ENCODE measurements around the gene ANKS3. TPM values are rescaled to one million over a fixed set of nuclear protein-coding genes. Genes with fewer than 3 reads are reported as not detected.

The ANKS3 gene
- 12.4 TPM for polyA plus RNA-seq (2013)

- H3K4me1 ChIP-seq (ENCODE audit: control extremely low read depth in 1 of 4, control insufficient read depth in 4 of 4, insufficient read depth in 4 of 4, low read length in 3 of 4) = peaks cover 3 to 20% (median 14%) of the 10 kb centered on the region in 4 experiments
- DNase-seq = peak; percentile 65 to 84 (median 74)
- H3K36me3 ChIP-seq (ENCODE audit: control insufficient read depth in 4 of 4, insufficient read depth in 4 of 4, low read length in 3 of 4) = peaks cover 0 to 16% (median 4%) of the 10 kb centered on the region in 4 experiments
- CTCF ChIA-PET = interaction anchor here (0.6 to 2.4 kb wide), 9 partner anchors 14 to 220 kb away, joined by 3 to 8 read pairs (median 3); no protein-coding TSS in a partner anchor
- H3K9me3 ChIP-seq (ENCODE audit: control extremely low read depth in 1 of 5, control insufficient read depth in 4 of 5, insufficient read depth in 2 of 5, low read depth in 1 of 5, low read length in 4 of 5) = no peaks in the 10 kb centered on the region
- 0% methylated on average over 63 of the region's 70 CpGs for WGBS (ENCODE audit: insufficient coverage)
- H3K27ac ChIP-seq (ENCODE audit: insufficient read depth in 1 of 2, low read depth in 1 of 2, low read length in 2 of 2, poor library complexity in 1 of 2, severe bottlenecking in 2 of 2) = peak within 1 kb of the TSS; percentile 61 to 81
- peak within 1 kb of the TSS; percentile 67 to 97 (median 94) for H3K4me3 ChIP-seq (ENCODE audit: control insufficient read depth in 1 of 7, extremely low read depth in 1 of 7, insufficient read depth in 4 of 7, low read depth in 2 of 7, low read length in 6 of 7)
- POLR2A ChIA-PET = interaction anchor here (1.2 kb wide), 1 partner anchor 9 kb away, joined by 6 read pairs; no protein-coding TSS in a partner anchor
- H3K27me3 ChIP-seq (replicated peaks in 2 of 5; ENCODE audit: control insufficient read depth in 4 of 5, insufficient read depth in 5 of 5, low read length in 4 of 5) = no peaks in the 10 kb centered on the region
Measured at GRCh38 chr16:4734063-4734729, at the start of gene ANKS3, which contains the start of gene DNAAF8. Gene ANKS3 (minus strand): TSS chr16:4734271. CDS start chr16:4730149, 4,122 bp downstream. Gene DNAAF8 (plus strand): TSS chr16:4734537. CDS start chr16:4736515, 1,978 bp downstream.

GRCh38 chr16:4783251-4783950 is 49.3 kb upstream of the ANKS3 start:
- H3K4me1 ChIP-seq (ENCODE audit: control extremely low read depth in 1 of 4, control insufficient read depth in 4 of 4, insufficient read depth in 4 of 4, low read length in 3 of 4) = no peaks in the 10 kb centered on the region
- no peaks in the 10 kb centered on the region for H3K9me3 ChIP-seq (ENCODE audit: control extremely low read depth in 1 of 5, control insufficient read depth in 4 of 5, insufficient read depth in 2 of 5, low read depth in 1 of 5, low read length in 4 of 5)
- ChIA-PET CTCF (interaction anchor here (0.6 kb wide), 1 partner anchor 9 kb away, joined by 3 read pairs; no protein-coding TSS in a partner anchor), POLR2A (no interaction called here)
- H3K27ac ChIP-seq (ENCODE audit: insufficient read depth in 1 of 2, low read depth in 1 of 2, low read length in 2 of 2, poor library complexity in 1 of 2, severe bottlenecking in 2 of 2) = no peak overlapping the region
- DNase-seq = no peak
- WGBS (ENCODE audit: insufficient coverage) = 96% methylated on average over 10 of the region's 25 CpGs
- H3K36me3 ChIP-seq (ENCODE audit: control insufficient read depth in 4 of 4, insufficient read depth in 4 of 4, low read length in 3 of 4) = no peaks in the 10 kb centered on the region
- no peak overlapping the region for H3K4me3 ChIP-seq (ENCODE audit: control insufficient read depth in 1 of 7, extremely low read depth in 1 of 7, insufficient read depth in 4 of 7, low read depth in 2 of 7, low read length in 6 of 7)
- no peaks in the 10 kb centered on the region for H3K27me3 ChIP-seq (replicated peaks in 2 of 5; ENCODE audit: control insufficient read depth in 4 of 5, insufficient read depth in 5 of 5, low read length in 4 of 5)

GRCh38 chr16:4780235-4780634 is 46.2 kb upstream of the ANKS3 start:
- no peak overlapping the region for H3K27ac ChIP-seq (ENCODE audit: insufficient read depth in 1 of 2, low read depth in 1 of 2, low read length in 2 of 2, poor library complexity in 1 of 2, severe bottlenecking in 2 of 2)
- 97% methylated on average over 3 of the region's 4 CpGs for WGBS (ENCODE audit: insufficient coverage)
- CTCF ChIA-PET = no interaction called here
- no peaks in the 10 kb centered on the region for H3K27me3 ChIP-seq (replicated peaks in 2 of 5; ENCODE audit: control insufficient read depth in 4 of 5, insufficient read depth in 5 of 5, low read length in 4 of 5)
- no peak overlapping the region for H3K4me3 ChIP-seq (ENCODE audit: control insufficient read depth in 1 of 7, extremely low read depth in 1 of 7, insufficient read depth in 4 of 7, low read depth in 2 of 7, low read length in 6 of 7)
- H3K9me3 ChIP-seq (ENCODE audit: control extremely low read depth in 1 of 5, control insufficient read depth in 4 of 5, insufficient read depth in 2 of 5, low read depth in 1 of 5, low read length in 4 of 5) = no peaks in the 10 kb centered on the region
- DNase-seq = no peak
- POLR2A ChIA-PET = no interaction called here
- H3K4me1 ChIP-seq (ENCODE audit: control extremely low read depth in 1 of 4, control insufficient read depth in 4 of 4, insufficient read depth in 4 of 4, low read length in 3 of 4) = no peaks in the 10 kb centered on the region
- H3K36me3 ChIP-seq (ENCODE audit: control insufficient read depth in 4 of 4, insufficient read depth in 4 of 4, low read length in 3 of 4) = no peaks in the 10 kb centered on the region

- ChIA-PET POLR2A (no interaction called here), CTCF (no interaction called here)
- H3K9me3 ChIP-seq (ENCODE audit: control extremely low read depth in 1 of 5, control insufficient read depth in 4 of 5, insufficient read depth in 2 of 5, low read depth in 1 of 5, low read length in 4 of 5) = no peaks in the 10 kb centered on the region
- no peaks in the 10 kb centered on the region for H3K27me3 ChIP-seq (replicated peaks in 2 of 5; ENCODE audit: control insufficient read depth in 4 of 5, insufficient read depth in 5 of 5, low read length in 4 of 5)
- H3K4me1 ChIP-seq (ENCODE audit: control extremely low read depth in 1 of 4, control insufficient read depth in 4 of 4, insufficient read depth in 4 of 4, low read length in 3 of 4) = no peaks in the 10 kb centered on the region
- H3K4me3 ChIP-seq (ENCODE audit: control insufficient read depth in 1 of 7, extremely low read depth in 1 of 7, insufficient read depth in 4 of 7, low read depth in 2 of 7, low read length in 6 of 7) = no peak overlapping the region
- DNase-seq = no peak
- no peaks in the 10 kb centered on the region for H3K36me3 ChIP-seq (ENCODE audit: control insufficient read depth in 4 of 4, insufficient read depth in 4 of 4, low read length in 3 of 4)
- no peak overlapping the region for H3K27ac ChIP-seq (ENCODE audit: insufficient read depth in 1 of 2, low read depth in 1 of 2, low read length in 2 of 2, poor library complexity in 1 of 2, severe bottlenecking in 2 of 2)
- 100% methylated on average over 3 of the region's 5 CpGs for WGBS (ENCODE audit: insufficient coverage)
Measured at GRCh38 chr16:4778050-4778392, 44.0 kb upstream of the ANKS3 start.

- POLR2A ChIA-PET = no interaction called here
- H3K27me3 ChIP-seq (replicated peaks in 2 of 5; ENCODE audit: control insufficient read depth in 4 of 5, insufficient read depth in 5 of 5, low read length in 4 of 5) = no peaks in the 10 kb centered on the region
- no peak for DNase-seq
- no peaks in the 10 kb centered on the region for H3K4me1 ChIP-seq (ENCODE audit: control extremely low read depth in 1 of 4, control insufficient read depth in 4 of 4, insufficient read depth in 4 of 4, low read length in 3 of 4)
- WGBS (ENCODE audit: insufficient coverage) = 95% methylated on average over 14 of the region's 17 CpGs
- H3K27ac ChIP-seq (ENCODE audit: insufficient read depth in 1 of 2, low read depth in 1 of 2, low read length in 2 of 2, poor library complexity in 1 of 2, severe bottlenecking in 2 of 2) = no peak overlapping the region
- no peaks in the 10 kb centered on the region for H3K9me3 ChIP-seq (ENCODE audit: control extremely low read depth in 1 of 5, control insufficient read depth in 4 of 5, insufficient read depth in 2 of 5, low read depth in 1 of 5, low read length in 4 of 5)
- no peak overlapping the region for H3K4me3 ChIP-seq (ENCODE audit: control insufficient read depth in 1 of 7, extremely low read depth in 1 of 7, insufficient read depth in 4 of 7, low read depth in 2 of 7, low read length in 6 of 7)
- H3K36me3 ChIP-seq (ENCODE audit: control insufficient read depth in 4 of 4, insufficient read depth in 4 of 4, low read length in 3 of 4) = no peaks in the 10 kb centered on the region
- CTCF ChIA-PET = no interaction called here
Measured at GRCh38 chr16:4777339-4778049, 43.4 kb upstream of the ANKS3 start.

GRCh38 chr16:4776141-4776705 is 42.2 kb upstream of the ANKS3 start:
- H3K4me1 ChIP-seq (ENCODE audit: control extremely low read depth in 1 of 4, control insufficient read depth in 4 of 4, insufficient read depth in 4 of 4, low read length in 3 of 4) = no peaks in the 10 kb centered on the region
- no peaks in the 10 kb centered on the region for H3K36me3 ChIP-seq (ENCODE audit: control insufficient read depth in 4 of 4, insufficient read depth in 4 of 4, low read length in 3 of 4)
- no peak overlapping the region for H3K27ac ChIP-seq (ENCODE audit: insufficient read depth in 1 of 2, low read depth in 1 of 2, low read length in 2 of 2, poor library complexity in 1 of 2, severe bottlenecking in 2 of 2)
- CTCF ChIA-PET = no interaction called here
- POLR2A ChIA-PET = no interaction called here
- H3K9me3 ChIP-seq (ENCODE audit: control extremely low read depth in 1 of 5, control insufficient read depth in 4 of 5, insufficient read depth in 2 of 5, low read depth in 1 of 5, low read length in 4 of 5) = no peaks in the 10 kb centered on the region
- DNase-seq = no peak
- H3K4me3 ChIP-seq (ENCODE audit: control insufficient read depth in 1 of 7, extremely low read depth in 1 of 7, insufficient read depth in 4 of 7, low read depth in 2 of 7, low read length in 6 of 7) = no peak overlapping the region
- H3K27me3 ChIP-seq (replicated peaks in 2 of 5; ENCODE audit: control insufficient read depth in 4 of 5, insufficient read depth in 5 of 5, low read length in 4 of 5) = no peaks in the 10 kb centered on the region
- 94% methylated on average over 2 of the region's 2 CpGs for WGBS (ENCODE audit: insufficient coverage)

Measured in common myeloid progenitor, CD34-positive (primary cell).